ENCODE results near the gene SUPT7L.
"Not testable (repeated sequence)": the region's sequence is repeated elsewhere in the genome, so short reads cannot be mapped to it uniquely, and the experiment has no call there.

The SUPT7L gene

DNA sequence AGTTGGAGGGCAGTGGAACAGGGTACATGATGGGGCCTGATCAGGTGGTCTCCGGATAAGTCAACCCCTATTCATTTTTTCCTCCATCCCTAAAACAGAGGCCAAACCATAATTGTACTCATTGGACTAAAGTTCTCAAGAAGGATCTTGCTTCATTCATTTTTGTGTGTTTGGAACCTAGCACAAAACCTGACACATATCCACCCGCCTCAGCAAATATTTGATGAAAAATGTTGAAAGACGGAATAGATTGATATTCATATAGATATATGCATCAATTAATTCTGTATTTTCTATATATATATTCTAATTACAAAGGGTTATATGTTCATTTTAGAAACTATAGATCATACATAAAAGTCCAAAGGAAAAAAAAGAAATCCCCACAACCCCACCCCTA is 22.2 kb upstream of the SUPT7L start:
- no peak for DNase-seq (ENCODE audit: low read depth)

DNA sequence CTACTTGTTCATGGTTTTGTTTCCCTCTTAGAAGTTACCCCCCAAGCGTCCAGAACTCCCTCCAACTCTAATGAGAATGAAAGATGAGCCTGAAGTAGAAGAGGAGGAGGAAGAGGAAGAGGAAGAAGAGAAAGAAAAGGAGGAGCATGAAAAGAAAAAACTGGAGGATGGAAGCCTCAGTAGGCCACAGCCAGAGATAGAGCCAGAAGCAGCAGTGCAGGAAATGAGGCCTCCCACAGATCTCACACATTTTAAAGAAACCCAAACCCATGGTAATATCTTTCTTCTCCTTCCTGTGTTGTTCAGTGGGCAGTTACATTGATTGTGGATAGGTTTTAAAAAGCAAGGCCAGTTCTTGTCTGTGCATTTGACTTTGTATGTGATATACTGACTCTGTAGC is 21.6 kb upstream of the SUPT7L start:
- not testable (repeated sequence) for DNase-seq (ENCODE audit: low read depth)

DNA sequence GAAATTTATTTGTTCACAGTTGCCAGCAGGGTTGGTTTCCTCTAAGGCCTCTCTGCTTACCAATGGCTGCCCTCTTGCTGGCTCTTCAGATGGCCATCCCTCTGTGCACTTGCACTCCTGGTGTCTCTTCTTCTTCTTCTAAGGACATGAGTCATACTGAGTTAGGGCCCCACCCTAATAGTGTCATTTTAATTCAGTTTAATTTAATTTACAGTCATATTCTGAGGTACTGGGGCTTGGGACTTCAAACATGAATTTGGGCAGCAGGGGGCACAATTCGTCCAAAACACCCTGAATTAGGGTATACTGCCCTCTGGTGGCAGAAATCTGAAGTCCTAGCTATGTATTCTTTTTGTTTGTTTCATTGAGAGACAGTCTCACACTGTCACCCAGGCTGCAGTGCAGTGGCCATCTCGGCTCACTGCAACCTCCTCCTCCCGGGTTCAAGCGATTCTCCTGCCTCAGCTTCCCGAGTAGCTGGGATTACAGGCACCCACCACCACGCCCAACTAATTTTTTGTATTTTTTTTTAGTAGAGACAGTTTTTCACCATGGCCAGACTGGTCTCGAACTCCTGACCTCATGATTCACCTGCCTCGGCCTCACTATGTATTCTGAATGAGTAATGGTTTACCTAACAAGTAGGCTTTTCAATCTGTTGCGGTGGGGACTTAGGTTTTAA is 20.1 kb upstream of the SUPT7L start:
- DNase-seq (ENCODE audit: low read depth) = peak; percentile 82

DNA sequence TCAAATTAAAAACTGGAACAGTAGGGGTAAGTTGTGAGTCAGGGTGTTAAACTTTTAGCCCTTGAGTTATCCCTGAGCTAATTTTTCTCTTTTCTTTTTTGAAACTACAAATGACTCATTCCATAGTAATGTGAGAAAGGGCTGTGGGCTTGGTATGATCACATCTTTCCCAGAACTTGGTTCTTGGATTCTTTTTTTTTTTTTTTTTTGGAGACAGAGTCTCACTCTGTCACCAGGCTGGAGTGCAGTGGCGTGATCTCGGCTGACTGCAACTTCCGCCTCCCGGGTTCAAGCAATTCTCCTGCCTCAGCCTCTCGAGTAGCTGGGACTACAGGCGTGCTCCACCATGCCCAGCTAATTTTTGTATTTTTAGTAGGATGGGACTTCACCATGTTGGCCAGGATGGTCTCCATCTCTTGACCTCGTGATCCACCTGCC is 18.9 kb upstream of the SUPT7L start:
- not testable (repeated sequence) for DNase-seq (ENCODE audit: low read depth)

DNA sequence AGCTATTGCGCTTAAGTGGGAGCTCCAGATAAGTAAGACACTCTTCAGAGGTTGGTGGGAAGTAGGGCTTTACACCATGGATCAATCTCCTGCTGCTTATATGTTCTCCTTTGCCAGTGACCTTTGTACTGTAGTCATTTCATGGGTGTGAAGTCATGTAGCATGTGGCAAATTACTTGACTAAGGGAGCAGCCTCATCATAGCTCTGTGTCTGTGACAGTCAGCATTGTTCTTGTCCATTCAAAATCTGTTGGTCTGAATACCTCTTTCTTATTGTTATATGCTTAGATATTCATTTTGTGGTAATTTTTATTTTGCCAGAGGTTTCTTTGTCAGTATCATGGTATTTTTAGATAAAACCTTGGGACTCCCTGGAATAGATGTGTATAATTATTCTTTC is 18.4 kb upstream of the SUPT7L start:
- DNase-seq (ENCODE audit: low read depth) = no peak

DNA sequence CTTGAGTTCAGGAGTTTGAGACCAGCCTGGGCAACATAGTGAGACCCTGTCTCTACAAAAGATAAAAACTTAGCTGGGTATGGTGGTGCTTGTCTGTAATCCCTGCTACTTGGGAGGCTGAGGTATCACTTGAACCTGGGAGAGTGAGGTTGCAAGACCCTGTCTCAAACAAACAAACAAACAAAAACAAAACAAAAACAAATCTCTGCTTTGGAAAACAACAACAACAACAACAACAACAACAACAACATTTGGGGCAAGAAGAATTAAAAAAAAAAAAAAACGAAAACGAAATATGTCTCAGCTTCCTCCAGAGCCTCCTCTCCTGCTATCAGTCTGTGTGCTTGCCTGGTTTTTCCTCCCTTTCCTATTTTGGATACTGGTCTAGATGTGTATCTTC is 17.2 kb upstream of the SUPT7L start:
- no peak for DNase-seq (ENCODE audit: low read depth)

DNA sequence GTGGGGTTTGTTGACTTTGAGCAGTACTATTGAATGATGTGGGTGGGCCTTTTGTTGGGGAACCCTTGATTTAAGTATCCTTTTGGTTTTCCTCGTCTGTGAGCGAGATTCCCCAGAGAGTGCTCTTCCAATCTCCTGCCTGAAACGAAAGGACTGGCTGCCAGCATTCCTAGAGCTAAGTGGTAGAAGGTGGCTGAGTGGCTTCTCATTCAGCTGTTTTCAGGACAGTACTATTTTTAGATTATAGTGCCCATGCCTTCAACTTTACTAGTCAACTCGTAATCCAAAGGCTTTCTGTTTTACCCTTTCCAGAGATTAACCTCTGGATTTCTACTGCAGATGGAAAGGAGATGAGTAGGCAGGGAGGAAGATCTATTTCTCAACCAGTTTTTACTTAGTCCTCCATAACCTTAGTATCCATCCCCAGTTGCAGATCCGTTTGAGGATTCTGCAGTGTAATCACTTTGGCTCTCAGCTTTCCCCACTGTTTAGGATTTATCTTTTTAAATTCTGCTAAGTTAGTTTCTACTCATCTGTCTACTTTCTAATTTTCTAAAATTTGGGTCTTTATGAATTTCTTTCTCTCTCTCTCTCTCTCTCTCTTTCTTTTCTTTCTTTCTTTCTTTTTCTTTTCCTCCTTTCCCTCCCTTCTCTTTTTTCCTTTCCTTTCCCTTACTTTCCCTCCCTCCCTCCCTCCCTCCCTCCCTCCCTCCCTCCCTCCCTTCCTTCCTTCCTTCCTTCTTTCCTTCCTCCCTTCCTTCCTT is 9.5 kb upstream of the SUPT7L start:
- no peak for DNase-seq (ENCODE audit: low read depth)

DNA sequence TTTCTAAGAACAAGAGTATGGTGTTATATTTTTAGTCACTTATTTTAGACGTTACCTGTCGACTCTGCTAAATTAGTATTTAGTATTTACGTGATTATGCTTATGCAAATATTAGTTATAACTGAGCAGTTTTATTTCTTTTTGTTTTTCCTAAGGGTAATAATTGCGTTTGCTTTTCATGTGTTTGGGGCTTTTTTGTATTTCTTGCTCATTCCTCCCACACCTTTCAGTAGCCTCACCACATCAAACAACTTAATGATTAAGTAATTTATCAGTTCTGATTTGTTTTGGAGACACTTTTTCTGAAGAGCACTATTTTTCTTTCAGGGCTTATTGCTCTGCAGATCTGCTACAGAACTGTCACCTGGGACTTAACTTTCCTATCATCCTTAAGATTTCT is 7.8 kb upstream of the SUPT7L start:
- no peak for DNase-seq (ENCODE audit: low read depth)

DNA sequence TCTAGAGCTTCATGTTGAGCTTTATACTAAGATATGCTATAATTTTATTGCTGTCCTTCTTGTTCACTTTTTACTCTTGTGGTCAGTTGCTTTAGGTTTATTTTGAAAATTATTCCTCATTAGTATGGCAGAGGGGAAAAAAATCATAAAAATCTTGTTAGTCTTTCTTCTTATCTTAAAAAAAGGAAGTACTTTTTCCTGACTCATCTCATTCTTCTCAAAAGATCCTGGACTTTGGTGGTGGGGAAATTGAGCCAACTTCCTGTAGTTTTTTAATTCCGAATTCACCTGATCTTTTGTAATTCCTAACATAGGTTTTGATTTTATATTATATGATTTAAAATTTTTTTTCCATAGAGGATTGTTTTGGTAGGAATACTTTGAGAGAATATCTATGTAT is 4.0 kb upstream of the SUPT7L start:
- no peak for DNase-seq (ENCODE audit: low read depth)

DNA sequence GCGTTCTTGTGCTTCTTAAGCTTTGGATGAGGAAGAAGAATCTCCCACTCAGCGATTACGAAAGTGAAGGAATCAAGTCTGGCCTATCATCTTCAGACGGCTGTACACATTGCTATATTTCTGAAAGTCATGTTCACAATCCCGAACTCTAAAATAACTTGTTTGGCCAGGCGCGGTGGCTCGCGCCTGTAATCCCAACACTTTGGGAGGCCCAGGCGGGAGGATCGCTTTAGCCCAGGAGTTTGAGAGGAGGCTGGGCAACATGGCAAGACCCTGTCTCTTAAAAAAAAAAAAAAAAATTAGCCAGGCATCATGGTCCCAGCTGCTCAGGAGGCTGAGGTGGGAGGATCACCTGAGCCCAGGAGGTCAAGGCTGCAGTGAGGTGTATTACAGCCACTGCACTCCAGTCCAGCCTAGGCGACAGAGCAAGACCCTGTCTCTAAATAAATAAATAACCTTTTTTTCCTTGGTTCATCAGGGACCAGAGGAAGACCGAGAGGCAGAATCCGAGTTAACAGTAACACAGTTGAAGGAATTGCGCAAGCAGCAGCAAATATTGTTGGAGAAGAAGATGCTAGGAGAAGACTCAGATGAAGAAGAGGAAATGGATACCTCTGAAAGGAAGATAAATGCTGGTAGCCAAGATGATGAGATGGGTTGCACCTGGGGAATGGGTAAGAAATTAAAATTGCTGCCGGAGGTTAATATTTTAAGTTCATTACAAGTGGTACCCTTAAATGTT is 1.4 kb upstream of the SUPT7L start:
- no peak for DNase-seq (ENCODE audit: low read depth)

DNA sequence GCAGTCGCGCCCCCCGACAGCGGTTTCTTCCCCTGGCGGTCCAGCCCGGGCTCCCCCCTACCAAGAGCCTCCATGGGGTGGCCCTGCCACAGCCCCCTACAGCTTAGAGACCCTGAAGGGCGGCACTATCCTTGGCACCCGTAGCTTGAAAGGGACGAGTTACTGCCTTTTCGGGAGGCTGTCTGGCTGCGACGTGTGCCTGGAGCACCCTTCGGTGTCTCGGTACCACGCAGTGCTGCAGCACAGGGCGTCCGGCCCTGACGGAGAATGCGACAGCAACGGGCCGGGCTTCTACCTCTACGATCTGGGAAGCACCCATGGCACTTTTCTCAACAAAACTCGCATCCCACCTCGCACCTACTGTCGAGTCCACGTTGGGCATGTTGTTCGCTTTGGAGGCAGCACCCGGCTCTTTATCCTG is 750 bp upstream of the SUPT7L start:
- no peak for DNase-seq (ENCODE audit: low read depth)

DNA sequence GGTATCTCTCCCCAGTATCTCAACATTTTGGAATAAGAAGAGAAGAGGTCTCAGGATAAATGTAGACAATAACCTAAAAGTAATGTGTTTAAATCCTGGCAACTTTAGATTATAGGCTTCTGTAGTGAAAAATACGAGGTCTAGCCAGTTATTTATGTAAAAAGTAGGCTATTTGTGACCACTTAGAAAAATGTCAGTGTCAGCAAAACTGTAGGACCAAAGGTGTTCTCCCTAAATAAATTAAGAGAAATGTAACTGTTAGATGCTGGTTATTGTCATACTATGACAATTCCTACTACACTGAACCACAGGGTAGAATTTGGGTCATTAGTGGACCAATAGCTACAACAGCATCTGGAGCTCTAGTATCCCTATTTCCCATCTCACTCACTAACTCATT is 2.0 kb downstream of the SUPT7L start:
- DNase-seq (ENCODE audit: low read depth) = no peak

DNA sequence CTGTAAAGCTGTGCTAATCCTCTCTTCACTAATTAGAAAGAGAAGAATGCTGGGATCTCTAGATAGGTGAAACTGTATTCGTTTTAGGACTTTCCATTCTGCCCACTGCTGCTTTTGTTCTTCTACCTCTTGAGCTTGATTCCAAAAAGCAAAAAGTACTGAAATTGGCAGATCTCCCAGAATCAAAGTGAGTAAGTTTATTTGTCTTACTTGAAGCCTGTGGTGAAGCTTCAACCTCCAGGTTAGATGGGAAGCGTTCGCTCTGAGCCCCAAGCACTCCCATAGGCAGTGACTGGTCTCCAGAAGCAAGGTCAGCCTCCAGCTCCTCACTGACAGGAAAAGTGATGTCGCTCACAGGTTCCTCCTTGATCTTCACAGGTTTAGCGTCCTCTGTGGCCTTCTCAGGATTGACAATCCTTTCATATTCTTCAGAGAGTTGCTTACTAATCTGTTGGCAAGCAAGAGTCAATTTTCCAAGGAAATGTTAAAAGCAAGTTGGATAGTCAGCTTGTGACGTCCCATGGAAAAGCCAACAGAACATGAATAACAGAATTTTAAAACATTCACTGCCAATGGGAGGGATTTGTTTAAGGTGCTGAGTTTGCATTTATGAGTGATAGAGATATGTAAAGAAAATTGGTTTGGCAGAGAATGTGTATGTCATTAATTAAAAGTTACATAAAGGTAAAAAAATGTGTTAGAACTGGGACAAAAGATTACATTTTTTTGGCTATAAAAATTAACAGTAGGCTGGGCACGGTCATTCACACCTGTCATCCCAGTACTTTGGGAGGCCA is 8.1 kb downstream of the SUPT7L start:
- no peak for DNase-seq (ENCODE audit: low read depth)

DNA sequence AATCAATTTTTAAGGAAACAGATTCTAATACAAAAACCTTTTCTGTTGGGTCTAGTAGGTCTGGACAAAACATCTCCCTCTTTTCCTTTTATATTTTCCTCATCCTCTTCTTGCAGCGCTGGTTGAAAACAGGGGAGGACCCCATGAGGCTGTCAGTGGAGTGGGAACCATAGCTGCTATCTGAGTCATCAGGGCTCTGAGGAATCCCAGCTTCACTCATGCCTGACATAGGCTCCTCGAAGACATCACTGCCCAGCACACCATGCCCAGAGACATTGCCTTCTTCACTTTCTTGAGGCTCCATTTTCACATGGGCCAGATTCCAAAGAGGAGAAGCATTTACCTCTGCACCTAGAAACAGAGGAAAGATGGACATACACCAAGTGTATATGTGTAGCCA is 10.0 kb downstream of the SUPT7L start:
- no peak for DNase-seq (ENCODE audit: low read depth)

DNA sequence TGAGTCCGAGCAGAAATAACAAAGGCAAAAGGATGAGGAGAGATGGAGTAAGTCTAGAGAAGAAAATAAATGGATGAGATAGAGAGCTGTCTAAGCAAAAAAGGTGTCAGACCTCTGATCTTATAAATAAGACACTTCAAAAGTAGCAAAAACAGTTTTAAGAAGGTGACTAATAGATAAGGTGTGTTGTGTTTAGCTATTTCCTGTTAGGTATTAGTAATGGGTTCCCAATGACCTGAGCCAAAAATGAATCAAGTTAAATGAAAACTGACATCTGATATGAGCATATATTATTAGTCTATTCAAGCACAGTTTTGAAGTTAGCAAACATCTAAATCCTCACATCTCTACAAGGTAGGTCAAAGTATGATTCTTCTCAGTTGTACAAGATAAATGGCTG is 10.6 kb downstream of the SUPT7L start:
- no peak for DNase-seq (ENCODE audit: low read depth)

DNA sequence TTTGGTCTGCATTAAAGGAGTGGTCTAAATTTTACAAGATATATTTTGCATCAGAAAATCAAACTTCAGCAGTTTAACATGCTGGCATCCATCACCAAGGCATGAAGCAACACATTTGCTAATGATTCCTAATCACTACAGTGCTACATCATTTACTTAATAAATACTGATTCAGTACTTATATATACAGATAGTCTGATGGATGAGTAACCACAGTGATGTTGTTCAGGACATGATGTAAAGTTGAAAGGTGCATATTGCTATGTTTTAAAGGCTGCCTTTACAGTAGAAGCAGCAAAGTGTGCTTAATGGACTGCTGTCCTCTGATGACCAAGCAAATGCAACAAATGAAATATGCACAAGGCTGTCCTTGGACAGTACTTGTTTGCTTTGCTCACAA is 11.1 kb downstream of the SUPT7L start:
- no peak for DNase-seq (ENCODE audit: low read depth)

DNA sequence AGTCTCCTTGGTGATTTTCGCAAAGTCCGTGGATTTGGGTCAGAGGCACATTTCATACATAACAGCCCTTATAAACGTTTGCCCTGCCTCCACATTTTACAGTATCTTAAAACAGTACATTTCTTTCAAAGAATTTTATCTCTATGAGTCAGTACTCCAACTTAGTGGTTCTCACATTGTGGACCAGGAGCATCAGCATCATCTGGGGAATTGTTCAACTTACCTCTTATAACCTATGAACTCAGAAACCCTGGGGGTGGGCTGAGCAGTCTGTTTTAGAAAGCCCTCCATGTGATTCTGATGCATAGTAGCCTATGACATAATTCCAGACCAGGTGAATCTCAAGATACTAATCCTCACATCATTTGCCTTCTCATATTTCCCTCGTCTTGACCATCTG is 12.4 kb downstream of the SUPT7L start:
- DNase-seq (ENCODE audit: low read depth) = no peak

DNA sequence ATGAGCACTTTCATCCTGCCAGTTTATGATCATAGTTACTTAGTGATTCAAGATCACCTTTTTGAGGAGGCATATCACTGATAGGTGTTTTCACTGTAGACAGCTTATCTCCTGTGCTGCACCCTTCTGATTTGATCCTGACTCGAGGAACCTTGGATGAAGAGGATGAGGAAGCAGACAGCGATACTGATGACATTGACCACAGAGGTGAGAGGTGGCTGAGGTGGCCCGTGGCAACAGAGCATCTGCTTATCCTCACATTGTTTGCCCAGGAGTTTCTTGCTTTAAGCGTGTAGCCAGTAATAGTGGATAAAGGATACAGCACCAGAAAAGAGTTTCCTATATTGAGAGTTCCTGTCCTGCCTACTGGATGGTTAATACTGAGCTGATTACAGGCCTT is 15.7 kb downstream of the SUPT7L start:
- DNase-seq (ENCODE audit: low read depth) = no peak

DNA sequence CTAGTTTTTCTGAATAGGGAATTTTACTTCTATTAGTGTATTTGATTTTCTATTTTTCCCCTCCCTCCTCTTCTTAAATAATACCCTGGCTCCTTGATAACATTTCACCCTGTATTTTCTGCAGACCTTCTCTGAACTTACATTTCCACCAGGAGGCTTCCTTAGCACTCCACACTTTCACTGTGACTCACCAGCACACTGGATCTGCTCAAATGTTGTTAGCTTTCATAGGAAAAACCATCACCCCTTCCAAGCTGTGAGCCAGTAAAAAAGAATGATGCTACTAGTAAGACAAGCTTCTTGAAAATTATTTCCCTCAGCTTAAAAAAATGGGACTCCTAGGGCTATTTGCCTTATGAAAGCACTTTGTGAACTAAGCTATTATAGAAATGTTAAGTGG is 16.1 kb downstream of the SUPT7L start:
- DNase-seq (ENCODE audit: low read depth) = no peak

DNA sequence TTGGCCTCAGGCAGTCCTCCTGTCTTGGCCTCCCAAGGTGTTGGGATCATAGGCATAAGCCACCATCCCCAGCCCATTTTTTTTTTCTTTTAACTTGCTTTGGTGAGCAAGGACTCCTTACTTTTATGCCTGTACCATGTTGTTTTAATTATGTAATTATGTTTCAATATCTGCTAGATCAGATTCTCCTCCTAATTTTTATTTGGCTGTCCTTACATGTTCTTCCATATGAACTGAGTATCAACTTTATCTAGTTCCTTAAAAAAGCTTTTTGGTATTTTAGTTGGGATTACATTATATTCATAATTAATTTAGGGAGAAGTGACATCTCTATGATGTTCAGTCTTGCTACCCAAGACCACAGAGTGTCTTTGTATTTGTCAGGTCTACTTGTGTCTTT is 18.2 kb downstream of the SUPT7L start:
- no peak for DNase-seq (ENCODE audit: low read depth)

DNA sequence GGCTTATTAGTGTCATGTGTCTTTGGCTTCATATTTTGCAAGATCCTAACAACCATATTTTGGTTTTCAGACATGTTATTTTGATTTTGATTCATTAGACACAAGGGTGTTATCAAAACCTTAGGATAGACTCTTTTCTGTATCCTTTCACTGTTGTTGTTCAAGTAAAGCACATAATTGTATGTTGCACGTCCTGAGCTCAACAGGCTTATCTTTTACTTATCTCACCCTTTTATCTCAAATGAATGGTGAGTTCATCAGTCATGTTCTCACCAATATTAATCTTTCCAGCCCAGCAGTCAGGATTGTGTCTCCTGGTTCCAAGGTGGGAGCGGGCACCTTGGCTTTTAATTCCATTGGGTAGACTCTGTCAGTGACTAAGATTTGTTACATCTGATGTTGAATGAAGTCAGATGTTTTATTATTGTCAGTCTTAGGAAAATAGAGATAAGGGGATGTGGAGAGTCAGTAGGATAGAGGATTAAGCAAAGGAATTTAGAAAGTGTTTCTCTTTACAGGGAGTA is 22.6 kb downstream of the SUPT7L start:
- DNase-seq (ENCODE audit: low read depth) = no peak

DNA sequence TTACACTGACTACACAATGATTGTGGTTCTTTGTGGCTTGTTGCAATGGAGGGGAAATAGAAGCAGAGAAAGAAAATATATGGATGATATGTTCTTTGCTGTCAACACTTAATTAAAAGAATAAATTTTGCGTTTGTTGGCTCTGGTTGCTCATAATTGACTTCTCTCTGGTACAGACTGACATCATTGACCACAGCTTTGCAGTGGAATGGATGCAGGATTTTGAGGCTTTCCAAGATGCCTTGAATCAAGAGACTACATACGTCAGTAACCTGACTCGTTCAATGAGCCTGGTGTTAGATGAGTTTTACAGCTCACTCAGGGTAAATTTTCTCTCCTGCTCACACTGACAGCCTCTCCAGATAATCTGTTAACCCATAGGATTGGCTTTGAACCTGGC is 24.7 kb downstream of the SUPT7L start:
- no peak for DNase-seq (ENCODE audit: low read depth)
